HepG2 (cell line): ENCODE results near the gene BABAM1. TPM values are rescaled to one million over a fixed set of nuclear protein-coding genes. Genes with fewer than 3 reads are reported as not detected.
A peak's percentile ranks its signal among the peaks of the same experiment; 100 is the strongest.

Experiments
- CBX5 ChIP-seq: sonication (generic); formaldehyde crosslinking; IDR thresholded peaks from 2 replicates; pipeline ENCODE4 v1.4.0; 2020; ENCODE audit warnings: missing genetic modification reagents, borderline replicate concordance
- CENPT ChIP-seq: sonication (generic); formaldehyde crosslinking; IDR thresholded peaks from 2 replicates; pipeline ENCODE4 v1.8.0; 2022; ENCODE audit warnings: low read depth, mild to moderate bottlenecking, moderate library complexity, missing genetic modification reagents
- EP300 ChIP-seq, 3 experiments: sonication (generic) in 1 of 3; formaldehyde crosslinking in 1 of 3; IDR thresholded peaks; 2 replicates each; pipeline versions ENCODE4 v1.5.1 to v1.6.1; 2011 to 2020; ENCODE audit warnings: low read depth in 2 of 3, low read length in 2 of 3, borderline replicate concordance in 1 of 3, improper control_type of control experiment in 1 of 3, mild to moderate bottlenecking in 1 of 3, missing genetic modification reagents in 1 of 3, moderate library complexity in 1 of 3
- HMG20A ChIP-seq: IDR thresholded peaks from 2 replicates; pipeline ENCODE4 v1.6.1; 2016; ENCODE audit warnings: borderline replicate concordance
- KLF9 ChIP-seq: IDR thresholded peaks from 2 replicates; pipeline ENCODE4 v1.6.1; 2016; ENCODE audit warnings: low read depth
- MAZ ChIP-seq, 2 experiments: sonication (generic) in 1 of 2; formaldehyde crosslinking in 1 of 2; IDR thresholded peaks; 2 replicates each; pipeline versions ENCODE4 v1.5.0 to v1.6.1; 2012 to 2020; ENCODE audit warnings: low read depth in 2 of 2, mild to moderate bottlenecking in 2 of 2, borderline replicate concordance in 1 of 2, improper control_type of control experiment in 1 of 2, low read length in 1 of 2, missing genetic modification reagents in 1 of 2, moderate library complexity in 1 of 2
- POLR2G ChIP-seq: fragments of 200-400 bp; formaldehyde crosslinking; IDR thresholded peaks from 2 replicates; pipeline ENCODE4 v1.6.1; 2018; ENCODE audit warnings: mild to moderate bottlenecking, low read depth, low read length, moderate library complexity
- PTBP1 ChIP-seq: fragments of 200-400 bp; formaldehyde crosslinking; IDR thresholded peaks from 2 replicates; pipeline ENCODE4 v1.6.1; 2018; ENCODE audit warnings: low read length, low read depth; ENCODE audit not compliant: poor library complexity, severe bottlenecking
- SATB2 ChIP-seq: sonication (generic); formaldehyde crosslinking; IDR thresholded peaks from 2 replicates; pipeline ENCODE4 v1.5.0; 2020; ENCODE audit warnings: missing genetic modification reagents
- SKI ChIP-seq: fragments of 450-650 bp; IDR thresholded peaks from one replicate; pipeline ENCODE4 v1.6.1; 2018; ENCODE audit warnings: mild to moderate bottlenecking; ENCODE audit not compliant: partially characterized antibody
- ZNF234 ChIP-seq: sonication (generic); formaldehyde crosslinking; conservative IDR thresholded peaks from 2 replicates; pipeline ENCODE4 v1.5.1; 2020; ENCODE audit warnings: mild to moderate bottlenecking, missing genetic modification reagents
- ZNF605 ChIP-seq: sonication (generic); formaldehyde crosslinking; IDR thresholded peaks from 2 replicates; pipeline ENCODE4 v1.8.0; 2022; ENCODE audit warnings: mild to moderate bottlenecking, missing genetic modification reagents
- ZNF672 ChIP-seq: sonication (generic); formaldehyde crosslinking; IDR thresholded peaks from 2 replicates; pipeline ENCODE4 v1.8.1; 2022; ENCODE audit warnings: missing genetic modification reagents
- ZNF747 ChIP-seq: sonication (generic); formaldehyde crosslinking; IDR thresholded peaks from 2 replicates; pipeline ENCODE4 v1.8.1; 2023; ENCODE audit warnings: missing genetic modification reagents, mild to moderate bottlenecking, borderline replicate concordance
- polyA plus RNA-seq, 8 experiments: library from polyadenylated mRNA; depleted of rRNA in 3 of 8; stranded (reverse) in 7 of 8; unstranded in 1 of 8; fragments of >200 nt; fragmentation: Illumina TruSeq in 4 of 8; extraction: Trizol in 4 of 8; gene quantifications; 2 replicates each; pipeline versions ENCODE4 v1.2.1 to v1.2.3, GENCODE V29; 2011 to 2016; ENCODE audit warnings: low read depth in 4 of 8, missing spikeins in 1 of 8, mixed read lengths in 1 of 8; ENCODE audit not compliant: insufficient read depth in 1 of 8
- total RNA-seq, 5 experiments: library from RNA; depleted of rRNA; stranded (reverse); fragments of >200 nt; fragmentation: Illumina TruSeq; extraction: Trizol; gene quantifications; 2 replicates each; pipeline ENCODE4 v1.2.3, GENCODE V29; 2016; ENCODE audit warnings: low read depth in 1 of 5
- TF ChIP-seq, protein P1 (sequence below): IDR thresholded peaks from 2 replicates; pipeline ENCODE4 v1.6.1; 2016; ENCODE audit warnings: low read depth, missing genetic modification reagents, missing compliant biosample characterization
- TF ChIP-seq, protein P2 (sequence below): sonication (generic); formaldehyde crosslinking; IDR thresholded peaks from 2 replicates; pipeline ENCODE4 v1.4.0; 2020; ENCODE audit warnings: mild to moderate bottlenecking, missing genetic modification reagents
- TF ChIP-seq, protein P3 (sequence below): sonication (generic); formaldehyde crosslinking; IDR thresholded peaks from 2 replicates; pipeline ENCODE4 v1.4.0; 2020; ENCODE audit warnings: mild to moderate bottlenecking, missing genetic modification reagents
- TF ChIP-seq, protein P4 (sequence below): sonication (generic); formaldehyde crosslinking; IDR thresholded peaks from 2 replicates; pipeline ENCODE4 v1.5.1; 2020; ENCODE audit warnings: missing genetic modification reagents, mild to moderate bottlenecking, borderline replicate concordance

Gene BABAM1
- total and polyA plus RNA-seq, 2 of the 13 experiments (the other 11 are each of a cell fraction or from before 2014, with no cell fraction given): 70.0 to 82.0 TPM

DNA sequence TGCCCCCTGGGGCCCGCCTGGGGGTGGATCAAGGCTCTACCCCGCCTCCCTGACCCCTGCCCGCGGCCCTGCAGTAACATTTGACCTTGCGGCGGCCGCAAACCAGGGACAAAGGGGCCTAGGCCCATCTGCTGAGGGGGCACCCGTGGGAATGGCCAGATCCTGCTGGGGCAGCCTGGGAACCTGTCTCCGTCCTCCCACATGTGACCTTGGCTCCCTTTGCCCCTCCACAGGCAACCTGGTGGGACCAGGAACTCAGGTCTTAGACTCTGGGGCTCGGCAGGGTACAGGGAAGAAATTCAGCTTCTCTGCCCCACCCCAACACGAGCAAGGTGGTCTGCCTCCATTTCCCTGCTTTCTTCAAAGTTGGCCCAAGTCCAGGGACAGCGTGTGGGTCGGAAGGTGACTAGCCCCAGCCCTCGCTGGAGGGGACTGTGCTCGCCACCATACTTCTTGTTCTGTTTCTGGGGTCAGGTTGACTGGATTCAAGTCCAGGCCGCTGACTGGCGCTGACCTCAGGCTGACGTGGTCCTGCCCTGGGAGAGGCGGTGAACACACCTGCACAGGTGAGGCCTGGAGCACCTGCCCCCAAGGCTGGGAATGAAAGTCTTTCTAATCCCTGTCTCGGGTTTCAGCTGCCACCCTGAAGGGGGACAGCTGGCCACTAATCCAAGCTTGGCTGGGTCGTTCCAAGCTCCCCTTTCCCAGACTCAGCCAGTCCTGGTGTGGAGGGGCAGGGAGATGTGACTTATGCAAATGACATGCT, 19.0 kb upstream of the BABAM1 start (continued):
- TF ChIP-seq, protein P1, sequence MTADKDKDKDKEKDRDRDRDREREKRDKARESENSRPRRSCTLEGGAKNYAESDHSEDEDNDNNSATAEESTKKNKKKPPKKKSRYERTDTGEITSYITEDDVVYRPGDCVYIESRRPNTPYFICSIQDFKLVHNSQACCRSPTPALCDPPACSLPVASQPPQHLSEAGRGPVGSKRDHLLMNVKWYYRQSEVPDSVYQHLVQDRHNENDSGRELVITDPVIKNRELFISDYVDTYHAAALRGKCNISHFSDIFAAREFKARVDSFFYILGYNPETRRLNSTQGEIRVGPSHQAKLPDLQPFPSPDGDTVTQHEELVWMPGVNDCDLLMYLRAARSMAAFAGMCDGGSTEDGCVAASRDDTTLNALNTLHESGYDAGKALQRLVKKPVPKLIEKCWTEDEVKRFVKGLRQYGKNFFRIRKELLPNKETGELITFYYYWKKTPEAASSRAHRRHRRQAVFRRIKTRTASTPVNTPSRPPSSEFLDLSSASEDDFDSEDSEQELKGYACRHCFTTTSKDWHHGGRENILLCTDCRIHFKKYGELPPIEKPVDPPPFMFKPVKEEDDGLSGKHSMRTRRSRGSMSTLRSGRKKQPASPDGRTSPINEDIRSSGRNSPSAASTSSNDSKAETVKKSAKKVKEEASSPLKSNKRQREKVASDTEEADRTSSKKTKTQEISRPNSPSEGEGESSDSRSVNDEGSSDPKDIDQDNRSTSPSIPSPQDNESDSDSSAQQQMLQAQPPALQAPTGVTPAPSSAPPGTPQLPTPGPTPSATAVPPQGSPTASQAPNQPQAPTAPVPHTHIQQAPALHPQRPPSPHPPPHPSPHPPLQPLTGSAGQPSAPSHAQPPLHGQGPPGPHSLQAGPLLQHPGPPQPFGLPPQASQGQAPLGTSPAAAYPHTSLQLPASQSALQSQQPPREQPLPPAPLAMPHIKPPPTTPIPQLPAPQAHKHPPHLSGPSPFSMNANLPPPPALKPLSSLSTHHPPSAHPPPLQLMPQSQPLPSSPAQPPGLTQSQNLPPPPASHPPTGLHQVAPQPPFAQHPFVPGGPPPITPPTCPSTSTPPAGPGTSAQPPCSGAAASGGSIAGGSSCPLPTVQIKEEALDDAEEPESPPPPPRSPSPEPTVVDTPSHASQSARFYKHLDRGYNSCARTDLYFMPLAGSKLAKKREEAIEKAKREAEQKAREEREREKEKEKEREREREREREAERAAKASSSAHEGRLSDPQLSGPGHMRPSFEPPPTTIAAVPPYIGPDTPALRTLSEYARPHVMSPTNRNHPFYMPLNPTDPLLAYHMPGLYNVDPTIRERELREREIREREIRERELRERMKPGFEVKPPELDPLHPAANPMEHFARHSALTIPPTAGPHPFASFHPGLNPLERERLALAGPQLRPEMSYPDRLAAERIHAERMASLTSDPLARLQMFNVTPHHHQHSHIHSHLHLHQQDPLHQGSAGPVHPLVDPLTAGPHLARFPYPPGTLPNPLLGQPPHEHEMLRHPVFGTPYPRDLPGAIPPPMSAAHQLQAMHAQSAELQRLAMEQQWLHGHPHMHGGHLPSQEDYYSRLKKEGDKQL (CRISPR knock-in tag): peak; percentile 97
- TF ChIP-seq EP300 (IDR thresholded peaks at IDR 0.05; ENCODE audit: low read depth in 2 of 2, low read length in 2 of 2): peak; percentile 67 to 96; a peak in 3 of 4 replicates
- TF ChIP-seq EP300 (CRISPR knock-in tag; IDR thresholded peaks at IDR 0.05; ENCODE audit: borderline replicate concordance): peak; percentile 91
- 0 out of 2 replicates have a peak, but pooled peaks have one; percentile 46 for TF ChIP-seq SATB2
- peak; percentile 22; the same call in 1 of the 2 replicates for TF ChIP-seq CBX5 (CRISPR knock-in tag)
- TF ChIP-seq ZNF747: no peak; the same call in 1 of the 2 replicates
- peak; percentile 98 for TF ChIP-seq SKI
- TF ChIP-seq, protein P2, sequence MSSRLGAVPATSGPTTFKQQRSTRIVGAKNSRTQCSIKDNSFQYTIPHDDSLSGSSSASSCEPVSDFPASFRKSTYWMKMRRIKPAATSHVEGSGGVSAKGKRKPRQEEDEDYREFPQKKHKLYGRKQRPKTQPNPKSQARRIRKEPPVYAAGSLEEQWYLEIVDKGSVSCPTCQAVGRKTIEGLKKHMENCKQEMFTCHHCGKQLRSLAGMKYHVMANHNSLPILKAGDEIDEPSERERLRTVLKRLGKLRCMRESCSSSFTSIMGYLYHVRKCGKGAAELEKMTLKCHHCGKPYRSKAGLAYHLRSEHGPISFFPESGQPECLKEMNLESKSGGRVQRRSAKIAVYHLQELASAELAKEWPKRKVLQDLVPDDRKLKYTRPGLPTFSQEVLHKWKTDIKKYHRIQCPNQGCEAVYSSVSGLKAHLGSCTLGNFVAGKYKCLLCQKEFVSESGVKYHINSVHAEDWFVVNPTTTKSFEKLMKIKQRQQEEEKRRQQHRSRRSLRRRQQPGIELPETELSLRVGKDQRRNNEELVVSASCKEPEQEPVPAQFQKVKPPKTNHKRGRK (CRISPR knock-in tag): 0 out of 2 replicates have a peak, but pooled peaks have one; percentile 34
- TF ChIP-seq ZNF234 (CRISPR knock-in tag): no peak
- TF ChIP-seq KLF9: no peak
- TF ChIP-seq ZNF605 (CRISPR knock-in tag): peak; percentile 82
- peak; percentile 96 for TF ChIP-seq HMG20A
- TF ChIP-seq CENPT (CRISPR knock-in tag): no peak
- TF ChIP-seq, protein P3, sequence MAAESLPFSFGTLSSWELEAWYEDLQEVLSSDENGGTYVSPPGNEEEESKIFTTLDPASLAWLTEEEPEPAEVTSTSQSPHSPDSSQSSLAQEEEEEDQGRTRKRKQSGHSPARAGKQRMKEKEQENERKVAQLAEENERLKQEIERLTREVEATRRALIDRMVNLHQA: no peak
- TF ChIP-seq, protein P4, sequence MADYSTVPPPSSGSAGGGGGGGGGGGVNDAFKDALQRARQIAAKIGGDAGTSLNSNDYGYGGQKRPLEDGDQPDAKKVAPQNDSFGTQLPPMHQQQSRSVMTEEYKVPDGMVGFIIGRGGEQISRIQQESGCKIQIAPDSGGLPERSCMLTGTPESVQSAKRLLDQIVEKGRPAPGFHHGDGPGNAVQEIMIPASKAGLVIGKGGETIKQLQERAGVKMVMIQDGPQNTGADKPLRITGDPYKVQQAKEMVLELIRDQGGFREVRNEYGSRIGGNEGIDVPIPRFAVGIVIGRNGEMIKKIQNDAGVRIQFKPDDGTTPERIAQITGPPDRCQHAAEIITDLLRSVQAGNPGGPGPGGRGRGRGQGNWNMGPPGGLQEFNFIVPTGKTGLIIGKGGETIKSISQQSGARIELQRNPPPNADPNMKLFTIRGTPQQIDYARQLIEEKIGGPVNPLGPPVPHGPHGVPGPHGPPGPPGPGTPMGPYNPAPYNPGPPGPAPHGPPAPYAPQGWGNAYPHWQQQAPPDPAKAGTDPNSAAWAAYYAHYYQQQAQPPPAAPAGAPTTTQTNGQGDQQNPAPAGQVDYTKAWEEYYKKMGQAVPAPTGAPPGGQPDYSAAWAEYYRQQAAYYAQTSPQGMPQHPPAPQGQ (CRISPR knock-in tag): no peak
- peak; percentile 69 for TF ChIP-seq POLR2G
- no peak for TF ChIP-seq PTBP1
- peak; percentile 84 for TF ChIP-seq MAZ (IDR thresholded peaks at IDR 0.05; ENCODE audit: borderline replicate concordance, low read depth, low read length)
- TF ChIP-seq MAZ (CRISPR knock-in tag; IDR thresholded peaks at IDR 0.05; ENCODE audit: low read depth): peak; percentile 82; the same call in 1 of the 2 replicates
- no peak for TF ChIP-seq ZNF672 (CRISPR knock-in tag)
